A673 (cell line): Measurements from ENCODE around the gene PGF. TPM values are rescaled to one million over a fixed set of nuclear protein-coding genes. Genes with fewer than 3 reads are reported as not detected.
"Not testable (repeated sequence)": the region's sequence is repeated elsewhere in the genome, so short reads cannot be mapped to it uniquely, and the experiment has no call there.

Experiments used
- BruUV-seq: library from RNA; stranded (reverse); fragments of 400-500 nt; replicated peaks from 2 replicates; lab custom pipeline; 2021; lab: Mats Ljungman, UMichigan
- CTCF ChIA-PET: fragments of 300-600 bp; sonication (Branson Sonifier 250); formaldehyde crosslinking; loops from one replicate; lab custom pipeline; 2022; ENCODE audit warnings: antibody characterized with exemption; lab: Charles Lee
- POLR2A ChIA-PET: fragments of 300-600 bp; sonication (Branson Sonifier 250); formaldehyde crosslinking; loops from one replicate; lab custom pipeline; 2022; ENCODE audit warnings: antibody characterized with exemption; ENCODE audit not compliant: low non-redundant PET; lab: Charles Lee
- DNase-seq: peaks from one replicate; pipeline ENCODE4 v3.0.0-alpha.2; 2015; ENCODE audit warnings: low spot score
- H3K27ac ChIP-seq: fragments of 200-600 bp; sonication (generic); 2 replicates; pipeline ENCODE4 v1.5.1; 2016; ENCODE audit warnings: mixed run types, low read depth, mild to moderate bottlenecking, mixed read lengths, antibody characterized with exemption, low read length; ENCODE audit not compliant: poor library complexity, severe bottlenecking
- H3K27me3 ChIP-seq: fragments of 200-600 bp; sonication (generic); replicated peaks from 2 replicates; pipeline ENCODE4 v1.6.1; 2017; ENCODE audit warnings: mixed run types, low read depth, mild to moderate bottlenecking, mixed read lengths, antibody characterized with exemption, low read length; ENCODE audit not compliant: insufficient read depth, poor library complexity
- H3K36me3 ChIP-seq: fragments of 200-600 bp; sonication (generic); 2 replicates; pipeline ENCODE4 v1.6.1; 2016; ENCODE audit warnings: mixed run types, mild to moderate bottlenecking, mixed read lengths, antibody characterized with exemption, low read length; ENCODE audit not compliant: insufficient read depth, poor library complexity, severe bottlenecking
- H3K4me1 ChIP-seq: fragments of 200-600 bp; sonication (generic); 2 replicates; pipeline ENCODE4 v1.6.1; 2017; ENCODE audit warnings: mixed run types, mild to moderate bottlenecking, mixed read lengths, antibody characterized with exemption, low read length; ENCODE audit not compliant: insufficient read depth, poor library complexity, severe bottlenecking
- H3K4me3 ChIP-seq: fragments of 200-600 bp; sonication (generic); 2 replicates; pipeline ENCODE4 v1.5.1; 2016; ENCODE audit warnings: low read depth, mixed run types, mild to moderate bottlenecking, mixed read lengths, low read length; ENCODE audit not compliant: poor library complexity, severe bottlenecking
- H3K9me3 ChIP-seq: fragments of 200-600 bp; sonication (generic); 2 replicates; pipeline ENCODE4 v1.6.1; 2016; ENCODE audit warnings: mixed run types, low read depth, mild to moderate bottlenecking, mixed read lengths, antibody characterized with exemption, low read length; ENCODE audit not compliant: poor library complexity, severe bottlenecking
- CTCF ChIP-seq: fragments of 300-800, 200-600 bp; sonication (generic); conservative IDR thresholded peaks from 2 replicates; pipeline ENCODE4 v1.5.1; 2017; ENCODE audit warnings: low read depth, mild to moderate bottlenecking, antibody characterized with exemption, low read length, moderate library complexity, mixed read lengths
- EZH2 ChIP-seq: fragments of 200-600 bp; sonication (generic); IDR thresholded peaks from 2 replicates; pipeline ENCODE4 v1.6.1; 2017; ENCODE audit warnings: borderline replicate concordance, low read depth, mild to moderate bottlenecking, mixed read lengths, antibody characterized with exemption, low read length; ENCODE audit not compliant: poor library complexity, severe bottlenecking
- intact Hi-C: fragments of 100-400 bp; cut with micrococcal nuclease; formaldehyde crosslinking; loops from one replicate; pipeline ENCODE4 v1.10.0; 2022; ENCODE audit not compliant: unreplicated experiment
- total RNA-seq: library from RNA; stranded (reverse); gene quantifications from 2 replicates; pipeline ENCODE4 v1.2.3, GENCODE V29; 2021

The PGF gene
- total RNA-seq, 1 experiment from 2014 or later = 48.1 TPM

GRCh38 chr14:75002392-75003249 lies 47.2 kb upstream of the PGF start, which contains the start of gene EIF2B2:
Gene EIF2B2 (plus strand): TSS chr14:75002921. CDS start chr14:75002991, 70 bp downstream.
- intact Hi-C loops = no loop called here
- BruUV-seq = no TSS peak
- Histone ChIP-seq H3K36me3 (peaks cover 30% of the 10 kb centered on the region), H3K27ac (peak within 1 kb of the TSS; percentile 77), H3K9me3 (peaks cover 6% of the 10 kb centered on the region), H3K27me3 (no peaks in the 10 kb centered on the region), H3K4me3 (peak within 1 kb of the TSS; percentile 85), H3K4me1 (peaks cover 11% of the 10 kb centered on the region)
- DNase-seq = peak; percentile 99
- ChIA-PET CTCF (interaction anchor here (1.0 kb wide), 1 partner anchor 23 kb away, joined by 3 read pairs; no protein-coding TSS in a partner anchor), POLR2A (no interaction called here)
- TF ChIP-seq EZH2 (no peak), CTCF (no peak)

GRCh38 chr14:75001899-75002298 lies 46.5 kb upstream of the PGF start:
- no TSS peak for BruUV-seq
- no peaks in the 10 kb centered on the region for H3K27me3 ChIP-seq
- peak overlapping the region; percentile 77 for H3K27ac ChIP-seq
- intact Hi-C loops = no loop called here
- POLR2A ChIA-PET = no interaction called here
- H3K4me1 ChIP-seq = peaks cover 11% of the 10 kb centered on the region
- H3K36me3 ChIP-seq = peaks cover 23% of the 10 kb centered on the region
- TF ChIP-seq EZH2 = no peak
- peaks cover 6% of the 10 kb centered on the region for H3K9me3 ChIP-seq
- CTCF ChIA-PET = interaction anchor here (1.0 kb wide), 1 partner anchor 22 kb away, joined by 3 read pairs; no protein-coding TSS in a partner anchor
- peak overlapping the region; percentile 85 for H3K4me3 ChIP-seq
- no peak for DNase-seq

- H3K36me3 ChIP-seq = peaks cover 17% of the 10 kb centered on the region
- no TSS peak for BruUV-seq
- no peaks in the 10 kb centered on the region for H3K27me3 ChIP-seq
- peaks cover 11% of the 10 kb centered on the region for H3K4me1 ChIP-seq
- TF ChIP-seq EZH2 = no peak
- peaks cover 6% of the 10 kb centered on the region for H3K9me3 ChIP-seq
- no peak overlapping the region for H3K4me3 ChIP-seq
- intact Hi-C loops = no loop called here
- H3K27ac ChIP-seq = no peak overlapping the region
- POLR2A ChIA-PET = no interaction called here
- CTCF ChIA-PET = interaction anchor here (1.0 kb wide), 1 partner anchor 21 kb away, joined by 3 read pairs; no protein-coding TSS in a partner anchor
- DNase-seq = no peak
Measured at GRCh38 chr14:75001261-75001660, 45.9 kb upstream of the PGF start.

GRCh38 chr14:74995781-74996180 lies 40.4 kb upstream of the PGF start:
- H3K4me1 ChIP-seq, POLR2A ChIA-PET, BruUV-seq, intact Hi-C loops, H3K36me3 ChIP-seq, H3K27ac ChIP-seq, DNase-seq, H3K27me3 ChIP-seq, CTCF ChIA-PET, H3K4me3 ChIP-seq, H3K9me3 ChIP-seq: not testable (repeated sequence)

- H3K27me3 ChIP-seq, H3K4me1 ChIP-seq, H3K9me3 ChIP-seq, CTCF ChIA-PET, intact Hi-C loops, POLR2A ChIA-PET, DNase-seq, H3K36me3 ChIP-seq, H3K27ac ChIP-seq, BruUV-seq, H3K4me3 ChIP-seq: not testable (repeated sequence)
Measured at GRCh38 chr14:74994182-74994581, 38.8 kb upstream of the PGF start.
